Measurements from ENCODE around the gene CNN2.

CNN2 gene

DNA sequence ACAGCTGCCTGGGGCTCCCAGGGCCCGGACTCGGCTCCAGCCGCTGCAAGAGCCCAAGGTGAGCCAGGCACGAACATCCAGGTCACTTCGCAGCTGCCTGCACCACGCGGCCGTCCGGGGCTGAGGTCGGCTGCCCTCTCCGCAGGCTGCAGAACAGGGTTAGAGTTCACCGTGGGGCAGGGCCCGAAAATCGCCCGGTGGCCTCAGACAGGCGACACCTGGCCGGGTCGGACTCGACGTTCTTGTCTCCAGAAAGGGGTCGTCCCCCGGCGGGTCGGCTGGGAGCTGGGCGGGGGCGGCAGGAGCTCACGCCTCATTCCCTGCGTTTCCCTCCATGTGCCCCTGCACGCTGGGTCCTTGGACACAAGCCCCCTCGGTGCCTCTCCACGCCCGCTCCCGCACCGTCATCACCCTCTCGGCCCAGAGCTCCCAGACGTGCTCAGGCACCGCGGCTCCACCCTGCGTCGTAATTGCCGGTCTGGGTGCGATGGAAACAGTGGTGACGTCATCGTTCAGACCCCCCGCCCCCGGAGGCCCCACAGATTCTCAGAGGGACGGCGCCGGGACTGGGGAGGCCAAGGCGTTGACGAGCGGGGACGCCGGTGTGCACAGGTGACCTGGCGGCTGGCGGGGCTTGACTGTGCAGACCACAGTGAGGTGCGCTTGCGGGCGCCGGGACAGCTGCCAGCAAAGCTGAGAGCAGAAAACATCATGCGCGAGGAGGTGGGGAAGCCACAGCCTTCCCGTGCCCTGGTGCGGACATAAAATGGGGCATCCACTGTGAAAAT lies 30.2 kb upstream of the CNN2 start:
- TF ChIP-seq, protein P1, sequence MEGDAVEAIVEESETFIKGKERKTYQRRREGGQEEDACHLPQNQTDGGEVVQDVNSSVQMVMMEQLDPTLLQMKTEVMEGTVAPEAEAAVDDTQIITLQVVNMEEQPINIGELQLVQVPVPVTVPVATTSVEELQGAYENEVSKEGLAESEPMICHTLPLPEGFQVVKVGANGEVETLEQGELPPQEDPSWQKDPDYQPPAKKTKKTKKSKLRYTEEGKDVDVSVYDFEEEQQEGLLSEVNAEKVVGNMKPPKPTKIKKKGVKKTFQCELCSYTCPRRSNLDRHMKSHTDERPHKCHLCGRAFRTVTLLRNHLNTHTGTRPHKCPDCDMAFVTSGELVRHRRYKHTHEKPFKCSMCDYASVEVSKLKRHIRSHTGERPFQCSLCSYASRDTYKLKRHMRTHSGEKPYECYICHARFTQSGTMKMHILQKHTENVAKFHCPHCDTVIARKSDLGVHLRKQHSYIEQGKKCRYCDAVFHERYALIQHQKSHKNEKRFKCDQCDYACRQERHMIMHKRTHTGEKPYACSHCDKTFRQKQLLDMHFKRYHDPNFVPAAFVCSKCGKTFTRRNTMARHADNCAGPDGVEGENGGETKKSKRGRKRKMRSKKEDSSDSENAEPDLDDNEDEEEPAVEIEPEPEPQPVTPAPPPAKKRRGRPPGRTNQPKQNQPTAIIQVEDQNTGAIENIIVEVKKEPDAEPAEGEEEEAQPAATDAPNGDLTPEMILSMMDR (conservative IDR thresholded peaks at IDR 0.05; ENCODE audit: low read length) = no peak
- peak; percentile 37 for DNase-seq (ENCODE audit: low read depth)
- H3K4me3 ChIP-seq (ENCODE audit: low read length) = peak overlapping the region; percentile 3

DNA sequence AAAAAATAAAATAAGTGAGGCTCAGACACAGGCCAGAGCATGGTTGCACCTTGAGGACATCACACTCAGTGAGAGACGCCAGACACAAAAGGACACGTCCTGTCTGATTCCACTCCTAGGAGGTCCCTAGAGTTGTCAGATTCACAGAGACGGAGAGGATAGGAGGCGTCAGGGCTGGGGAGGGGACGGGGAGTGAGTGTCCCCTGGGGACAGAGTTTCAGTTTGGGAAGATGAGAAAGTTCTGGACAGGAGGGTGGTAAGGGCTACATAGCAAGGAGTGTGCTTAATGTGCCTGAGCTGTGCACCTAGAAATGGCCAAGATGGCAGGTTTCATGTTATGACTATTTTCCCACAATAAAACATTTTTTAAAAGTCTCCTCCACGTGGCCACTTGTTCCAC lies 28.3 kb upstream of the CNN2 start:
- no peak overlapping the region for H3K4me3 ChIP-seq (ENCODE audit: low read length)
- DNase-seq (ENCODE audit: low read depth) = no peak
- TF ChIP-seq, protein P1 (conservative IDR thresholded peaks at IDR 0.05; ENCODE audit: low read length) = no peak

DNA sequence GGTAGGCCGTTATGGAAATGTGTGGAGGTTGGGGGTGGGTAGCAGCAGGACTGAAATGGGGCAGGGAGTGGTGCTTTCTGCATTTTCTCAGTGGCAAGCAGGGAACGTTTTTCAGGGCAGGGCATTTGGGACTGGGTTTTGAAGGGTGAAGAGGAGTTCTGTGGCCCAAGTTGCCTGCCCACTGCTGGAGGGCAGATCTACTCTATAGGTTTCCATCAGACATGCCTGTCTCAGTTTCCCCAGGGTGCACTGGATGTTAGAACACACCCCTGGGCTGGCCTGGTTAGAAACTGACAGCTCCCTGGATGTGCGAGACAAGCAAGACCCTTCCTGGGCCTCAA lies 27.1 kb upstream of the CNN2 start:
- TF ChIP-seq, protein P1 (conservative IDR thresholded peaks at IDR 0.05; ENCODE audit: low read length) = no peak
- H3K4me3 ChIP-seq (ENCODE audit: low read length) = no peak overlapping the region
- DNase-seq (ENCODE audit: low read depth) = no peak

DNA sequence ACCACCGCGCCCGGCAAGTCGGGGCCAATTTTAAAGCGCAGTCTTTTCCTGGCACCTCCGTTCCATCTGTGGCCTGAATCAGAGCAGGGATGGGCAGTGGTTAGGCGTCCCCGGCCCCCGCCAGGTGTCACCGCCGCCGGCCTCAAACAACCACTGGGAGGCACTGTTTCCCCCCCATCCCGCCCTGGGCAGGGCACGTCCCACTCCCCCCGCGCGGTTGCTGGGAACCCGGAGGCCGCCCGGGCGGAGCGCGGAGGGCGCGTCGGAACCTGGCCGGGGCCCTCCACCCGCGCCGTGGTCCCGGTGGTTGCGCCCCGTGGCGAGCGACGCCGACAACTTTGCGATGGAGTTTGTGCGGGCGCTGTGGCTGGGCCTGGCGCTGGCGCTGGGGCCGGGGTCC lies 26.3 kb upstream of the CNN2 start, which contains the start of gene GRIN3B:
TSS of gene GRIN3B (plus strand) at position 325 of the 400 bp plus-strand sequence. CDS start at position 344, 19 bp downstream.
- peak; percentile 44 for DNase-seq (ENCODE audit: low read depth)
- TF ChIP-seq, protein P1 (conservative IDR thresholded peaks at IDR 0.05; ENCODE audit: low read length) = peak; percentile 47
- no peak within 1 kb of the TSS; the same call in none of the 2 replicates for H3K4me3 ChIP-seq (ENCODE audit: low read length)

DNA sequence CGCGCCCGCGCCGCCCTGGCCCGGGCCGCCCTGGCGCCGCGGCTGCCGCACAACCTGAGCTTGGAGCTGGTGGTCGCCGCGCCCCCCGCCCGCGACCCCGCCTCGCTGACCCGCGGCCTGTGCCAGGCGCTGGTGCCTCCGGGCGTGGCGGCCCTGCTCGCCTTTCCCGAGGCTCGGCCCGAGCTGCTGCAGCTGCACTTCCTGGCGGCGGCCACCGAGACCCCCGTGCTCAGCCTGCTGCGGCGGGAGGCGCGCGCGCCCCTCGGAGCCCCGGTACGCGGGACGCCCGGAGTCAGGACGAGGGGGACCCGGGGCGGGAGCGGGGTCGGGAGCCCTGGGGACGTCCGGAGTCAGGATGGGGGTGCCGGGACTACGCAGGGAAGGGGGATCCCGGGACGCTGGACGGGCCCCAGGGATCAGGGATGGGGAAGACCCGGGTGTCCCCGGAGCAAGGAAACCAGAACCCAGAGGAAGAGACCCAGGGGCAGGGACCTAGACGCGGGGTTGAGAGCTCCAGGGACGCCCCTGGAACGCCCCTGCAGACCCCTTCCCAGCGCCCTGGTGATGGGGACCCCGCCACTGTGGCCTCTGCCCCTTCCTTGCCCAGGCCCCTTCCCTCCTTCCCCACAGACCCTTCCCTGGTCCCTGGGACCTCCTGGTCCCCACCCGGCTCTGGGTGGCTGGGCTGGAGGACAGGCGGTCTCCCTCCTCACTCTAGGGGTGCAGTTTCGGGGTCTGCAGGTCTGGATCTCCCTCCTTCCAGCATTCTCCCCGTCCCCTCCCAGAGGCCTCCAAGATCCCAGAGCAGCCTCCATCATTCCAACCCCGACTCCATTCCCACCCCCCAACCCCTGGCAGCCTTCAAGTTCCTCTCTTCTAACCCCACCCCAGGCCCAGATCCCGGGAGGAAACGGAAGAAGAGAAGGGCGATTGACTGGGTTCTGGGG lies 25.5 kb upstream of the CNN2 start:
- TF ChIP-seq, protein P1 (conservative IDR thresholded peaks at IDR 0.05; ENCODE audit: low read length) = no peak
- no peak overlapping the region; the same call in 1 of the 2 replicates for H3K4me3 ChIP-seq (ENCODE audit: low read length)
- DNase-seq (ENCODE audit: low read depth) = no peak

DNA sequence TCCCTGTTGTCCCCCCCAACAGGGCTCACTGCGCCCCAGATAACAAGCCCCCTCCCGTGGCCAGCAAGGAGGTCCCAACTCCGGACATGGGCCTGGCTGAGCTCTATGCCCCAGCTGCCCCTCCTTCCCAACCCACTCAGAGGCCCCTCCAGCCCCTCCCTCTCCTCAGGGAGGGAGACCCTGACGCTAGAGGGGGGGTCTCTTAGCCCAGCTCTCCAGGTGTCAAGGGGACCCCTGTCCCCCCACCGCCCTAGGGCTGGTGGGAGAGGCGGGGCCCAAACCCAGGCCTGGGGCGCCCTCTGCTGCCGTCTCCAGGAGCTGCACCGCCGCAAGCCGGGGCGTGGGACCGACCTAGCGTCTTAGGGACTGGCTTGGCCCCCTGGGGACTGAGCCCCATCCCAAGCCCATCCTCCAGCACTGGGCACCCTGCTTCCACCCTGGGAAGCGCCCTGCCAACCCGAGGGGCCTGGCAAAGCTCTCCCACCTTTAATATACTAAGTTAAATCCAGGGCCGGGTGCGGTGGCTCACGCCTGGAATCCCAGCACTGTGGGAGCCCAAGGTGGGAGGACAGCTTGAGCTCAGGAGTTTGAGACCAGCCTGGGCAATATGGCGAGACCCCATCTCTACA lies 24.8 kb upstream of the CNN2 start:
- TF ChIP-seq, protein P1 (conservative IDR thresholded peaks at IDR 0.05; ENCODE audit: low read length) = peak; percentile 68
- no peak for DNase-seq (ENCODE audit: low read depth)

More for the DNA sequence above, 24.8 kb upstream of the CNN2 start:
- H3K4me3 ChIP-seq (ENCODE audit: low read length) = no peak overlapping the region
